ENCODE results near the gene RNF214. TPM values are rescaled to one million over a fixed set of nuclear protein-coding genes. Genes with fewer than 3 reads are reported as not detected.

The RNF214 gene
- total RNA-seq, 1 donor: 13.4 TPM

GRCh38 chr11:117192401-117192875 is 40.0 kb upstream of the RNF214 start:
- H3K4me1 ChIP-seq (ENCODE audit: insufficient read depth, low read length): no peaks in the 10 kb centered on the region
- no peak overlapping the region for H3K4me3 ChIP-seq (ENCODE audit: insufficient read depth, low read length)
- no peaks in the 10 kb centered on the region for H3K9me3 ChIP-seq (ENCODE audit: low read depth, low read length)
- H3K27ac ChIP-seq (ENCODE audit: low read depth, low read length): no peak overlapping the region
- peak; percentile 31 for DNase-seq (ENCODE audit: insufficient read length, low spot score, missing footprints)
- no peaks in the 10 kb centered on the region for H3K27me3 ChIP-seq (ENCODE audit: insufficient read depth, low read length)
- peaks cover 80% of the 10 kb centered on the region for H3K36me3 ChIP-seq (ENCODE audit: insufficient read depth, low read length)
- H3K4me2 ChIP-seq (ENCODE audit: insufficient read depth, low read length): no peak overlapping the region
- H2AFZ ChIP-seq (ENCODE audit: low read length): no peak overlapping the region
- peaks cover 4% of the 10 kb centered on the region for H4K20me1 ChIP-seq (ENCODE audit: insufficient read depth, low read length)
- H3K79me2 ChIP-seq (ENCODE audit: insufficient read depth, low read length): no peaks in the 10 kb centered on the region
- no peak for TF ChIP-seq CTCF (IDR thresholded peaks at IDR 0.05; ENCODE audit: extremely low read depth, low read depth, low read length)

GRCh38 chr11:117193130-117194020 is 39.1 kb upstream of the RNF214 start:
- peak; percentile 19 for DNase-seq (ENCODE audit: insufficient read length, low spot score, missing footprints)
- Histone ChIP-seq H3K4me2 (ENCODE audit: insufficient read depth, low read length) (no peak overlapping the region), H3K27ac (ENCODE audit: low read depth, low read length) (no peak overlapping the region), H3K4me3 (ENCODE audit: insufficient read depth, low read length) (no peak overlapping the region), H3K36me3 (ENCODE audit: insufficient read depth, low read length) (peaks cover 71% of the 10 kb centered on the region), H3K27me3 (ENCODE audit: insufficient read depth, low read length) (no peaks in the 10 kb centered on the region), H3K9me3 (ENCODE audit: low read depth, low read length) (no peaks in the 10 kb centered on the region), H2AFZ (ENCODE audit: low read length) (no peak overlapping the region), H4K20me1 (ENCODE audit: insufficient read depth, low read length) (peaks cover 4% of the 10 kb centered on the region), H3K4me1 (ENCODE audit: insufficient read depth, low read length) (peaks cover 8% of the 10 kb centered on the region), H3K79me2 (ENCODE audit: insufficient read depth, low read length) (peaks cover 7% of the 10 kb centered on the region)
- TF ChIP-seq CTCF (IDR thresholded peaks at IDR 0.05; ENCODE audit: extremely low read depth, low read depth, low read length): no peak

GRCh38 chr11:117194267-117194666 is 38.2 kb upstream of the RNF214 start:
- Histone ChIP-seq H4K20me1 (ENCODE audit: insufficient read depth, low read length) (peaks cover 4% of the 10 kb centered on the region), H3K4me2 (ENCODE audit: insufficient read depth, low read length) (no peak overlapping the region), H3K4me3 (ENCODE audit: insufficient read depth, low read length) (no peak overlapping the region), H3K4me1 (ENCODE audit: insufficient read depth, low read length) (peaks cover 12% of the 10 kb centered on the region), H3K27ac (ENCODE audit: low read depth, low read length) (no peak overlapping the region), H2AFZ (ENCODE audit: low read length) (no peak overlapping the region), H3K36me3 (ENCODE audit: insufficient read depth, low read length) (peaks cover 62% of the 10 kb centered on the region), H3K79me2 (ENCODE audit: insufficient read depth, low read length) (peaks cover 14% of the 10 kb centered on the region), H3K9me3 (ENCODE audit: low read depth, low read length) (no peaks in the 10 kb centered on the region), H3K27me3 (ENCODE audit: insufficient read depth, low read length) (no peaks in the 10 kb centered on the region)
- DNase-seq (ENCODE audit: insufficient read length, low spot score, missing footprints): peak; percentile 51
- TF ChIP-seq CTCF (IDR thresholded peaks at IDR 0.05; ENCODE audit: extremely low read depth, low read depth, low read length): no peak

- no peak overlapping the region for H3K27ac ChIP-seq (ENCODE audit: low read depth, low read length)
- H3K36me3 ChIP-seq (ENCODE audit: insufficient read depth, low read length): peaks cover 59% of the 10 kb centered on the region
- H3K27me3 ChIP-seq (ENCODE audit: insufficient read depth, low read length): no peaks in the 10 kb centered on the region
- no peak overlapping the region for H3K4me3 ChIP-seq (ENCODE audit: insufficient read depth, low read length)
- H3K9me3 ChIP-seq (ENCODE audit: low read depth, low read length): no peaks in the 10 kb centered on the region
- DNase-seq (ENCODE audit: insufficient read length, low spot score, missing footprints): peak; percentile 52
- H3K4me2 ChIP-seq (ENCODE audit: insufficient read depth, low read length): no peak overlapping the region
- H2AFZ ChIP-seq (ENCODE audit: low read length): no peak overlapping the region
- H4K20me1 ChIP-seq (ENCODE audit: insufficient read depth, low read length): peaks cover 9% of the 10 kb centered on the region
- peaks cover 24% of the 10 kb centered on the region for H3K79me2 ChIP-seq (ENCODE audit: insufficient read depth, low read length)
- H3K4me1 ChIP-seq (ENCODE audit: insufficient read depth, low read length): peaks cover 12% of the 10 kb centered on the region
- no peak for TF ChIP-seq CTCF (IDR thresholded peaks at IDR 0.05; ENCODE audit: extremely low read depth, low read depth, low read length)
These were observed 37.2 kb upstream of the RNF214 start for GRCh38 chr11:117195258-117195657.

All from osteoblast (primary cell).